ENCODE results near the gene MACF1. TPM values are rescaled to one million over a fixed set of nuclear protein-coding genes. Genes with fewer than 3 reads are reported as not detected.

The MACF1 gene
- polyA plus RNA-seq, 1 of the 3 experiments (the other 2 are of a cell fraction): 37.6 TPM

DNA sequence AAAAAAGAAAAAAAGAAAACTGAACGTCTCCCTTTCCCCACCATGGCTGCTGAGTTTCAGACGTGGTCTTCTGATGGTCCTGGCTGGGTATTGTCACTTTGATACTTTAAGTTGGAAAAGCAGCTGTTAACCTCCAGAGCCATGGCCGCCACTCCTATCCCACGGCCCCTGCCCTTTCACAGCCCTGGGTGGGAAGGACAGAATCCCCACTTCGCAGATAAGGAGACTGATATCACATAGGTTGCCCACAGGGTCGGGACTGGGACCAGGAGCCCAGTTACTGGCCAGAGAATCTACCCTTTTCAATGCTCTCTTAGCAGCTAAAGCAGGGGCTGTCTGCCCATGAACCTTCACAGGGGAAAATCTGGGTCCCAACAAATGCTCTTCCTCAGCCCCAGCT, 303.8 kb downstream of the MACF1 start:
- Histone ChIP-seq H3K27me3 (ENCODE audit: insufficient read depth) (no peaks in the 10 kb centered on the region; the same call in 1 of the 2 replicates), H3K9me2 (no peaks in the 10 kb centered on the region), H3F3A (replicated peaks; ENCODE audit: insufficient read depth) (no peaks in the 10 kb centered on the region), H3K9me3 (no peaks in the 10 kb centered on the region), H3K4me1 (ENCODE audit: control insufficient read depth in 1 of 2, insufficient read depth in 2 of 2, low read depth in 1 of 2, low read length in 1 of 2) (no peaks in the 10 kb centered on the region), H2AFZ (ENCODE audit: low read depth) (no peak overlapping the region), H3K4me3 (ENCODE audit: low read depth in 2 of 2, low read length in 1 of 2) (no peak overlapping the region), H3K9ac (no peak overlapping the region), H3K4me2 (no peak overlapping the region), H3K36me3 (replicated peaks in 1 of 2; ENCODE audit: control insufficient read depth in 1 of 2, insufficient read depth in 2 of 2, low read length in 1 of 2) (no peaks in the 10 kb centered on the region), H4K20me1 (ENCODE audit: insufficient read depth) (no peaks in the 10 kb centered on the region), H3K27ac (ENCODE audit: low read depth in 2 of 2, low read length in 1 of 2) (no peak overlapping the region), H3K79me2 (ENCODE audit: insufficient read depth) (no peaks in the 10 kb centered on the region)
- TF ChIP-seq, protein P1, sequence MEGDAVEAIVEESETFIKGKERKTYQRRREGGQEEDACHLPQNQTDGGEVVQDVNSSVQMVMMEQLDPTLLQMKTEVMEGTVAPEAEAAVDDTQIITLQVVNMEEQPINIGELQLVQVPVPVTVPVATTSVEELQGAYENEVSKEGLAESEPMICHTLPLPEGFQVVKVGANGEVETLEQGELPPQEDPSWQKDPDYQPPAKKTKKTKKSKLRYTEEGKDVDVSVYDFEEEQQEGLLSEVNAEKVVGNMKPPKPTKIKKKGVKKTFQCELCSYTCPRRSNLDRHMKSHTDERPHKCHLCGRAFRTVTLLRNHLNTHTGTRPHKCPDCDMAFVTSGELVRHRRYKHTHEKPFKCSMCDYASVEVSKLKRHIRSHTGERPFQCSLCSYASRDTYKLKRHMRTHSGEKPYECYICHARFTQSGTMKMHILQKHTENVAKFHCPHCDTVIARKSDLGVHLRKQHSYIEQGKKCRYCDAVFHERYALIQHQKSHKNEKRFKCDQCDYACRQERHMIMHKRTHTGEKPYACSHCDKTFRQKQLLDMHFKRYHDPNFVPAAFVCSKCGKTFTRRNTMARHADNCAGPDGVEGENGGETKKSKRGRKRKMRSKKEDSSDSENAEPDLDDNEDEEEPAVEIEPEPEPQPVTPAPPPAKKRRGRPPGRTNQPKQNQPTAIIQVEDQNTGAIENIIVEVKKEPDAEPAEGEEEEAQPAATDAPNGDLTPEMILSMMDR (IDR thresholded peaks at IDR 0.05): no peak
- TF ChIP-seq, protein P2, sequence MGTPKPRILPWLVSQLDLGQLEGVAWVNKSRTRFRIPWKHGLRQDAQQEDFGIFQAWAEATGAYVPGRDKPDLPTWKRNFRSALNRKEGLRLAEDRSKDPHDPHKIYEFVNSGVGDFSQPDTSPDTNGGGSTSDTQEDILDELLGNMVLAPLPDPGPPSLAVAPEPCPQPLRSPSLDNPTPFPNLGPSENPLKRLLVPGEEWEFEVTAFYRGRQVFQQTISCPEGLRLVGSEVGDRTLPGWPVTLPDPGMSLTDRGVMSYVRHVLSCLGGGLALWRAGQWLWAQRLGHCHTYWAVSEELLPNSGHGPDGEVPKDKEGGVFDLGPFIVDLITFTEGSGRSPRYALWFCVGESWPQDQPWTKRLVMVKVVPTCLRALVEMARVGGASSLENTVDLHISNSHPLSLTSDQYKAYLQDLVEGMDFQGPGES (IDR thresholded peaks at IDR 0.05; ENCODE audit: low read depth, low read length): no peak
- no peak for TF ChIP-seq MXI1 (IDR thresholded peaks at IDR 0.05; ENCODE audit: low read depth, low read length)
- no peak for TF ChIP-seq NFIC (IDR thresholded peaks at IDR 0.05; ENCODE audit: borderline replicate concordance)
- TF ChIP-seq FOSL2 (IDR thresholded peaks at IDR 0.05; ENCODE audit: borderline replicate concordance, low read depth): no peak
- no peak for TF ChIP-seq EZH2phosphoT487 (IDR thresholded peaks at IDR 0.05; ENCODE audit: borderline replicate concordance, low read depth)
- TF ChIP-seq, protein P3, sequence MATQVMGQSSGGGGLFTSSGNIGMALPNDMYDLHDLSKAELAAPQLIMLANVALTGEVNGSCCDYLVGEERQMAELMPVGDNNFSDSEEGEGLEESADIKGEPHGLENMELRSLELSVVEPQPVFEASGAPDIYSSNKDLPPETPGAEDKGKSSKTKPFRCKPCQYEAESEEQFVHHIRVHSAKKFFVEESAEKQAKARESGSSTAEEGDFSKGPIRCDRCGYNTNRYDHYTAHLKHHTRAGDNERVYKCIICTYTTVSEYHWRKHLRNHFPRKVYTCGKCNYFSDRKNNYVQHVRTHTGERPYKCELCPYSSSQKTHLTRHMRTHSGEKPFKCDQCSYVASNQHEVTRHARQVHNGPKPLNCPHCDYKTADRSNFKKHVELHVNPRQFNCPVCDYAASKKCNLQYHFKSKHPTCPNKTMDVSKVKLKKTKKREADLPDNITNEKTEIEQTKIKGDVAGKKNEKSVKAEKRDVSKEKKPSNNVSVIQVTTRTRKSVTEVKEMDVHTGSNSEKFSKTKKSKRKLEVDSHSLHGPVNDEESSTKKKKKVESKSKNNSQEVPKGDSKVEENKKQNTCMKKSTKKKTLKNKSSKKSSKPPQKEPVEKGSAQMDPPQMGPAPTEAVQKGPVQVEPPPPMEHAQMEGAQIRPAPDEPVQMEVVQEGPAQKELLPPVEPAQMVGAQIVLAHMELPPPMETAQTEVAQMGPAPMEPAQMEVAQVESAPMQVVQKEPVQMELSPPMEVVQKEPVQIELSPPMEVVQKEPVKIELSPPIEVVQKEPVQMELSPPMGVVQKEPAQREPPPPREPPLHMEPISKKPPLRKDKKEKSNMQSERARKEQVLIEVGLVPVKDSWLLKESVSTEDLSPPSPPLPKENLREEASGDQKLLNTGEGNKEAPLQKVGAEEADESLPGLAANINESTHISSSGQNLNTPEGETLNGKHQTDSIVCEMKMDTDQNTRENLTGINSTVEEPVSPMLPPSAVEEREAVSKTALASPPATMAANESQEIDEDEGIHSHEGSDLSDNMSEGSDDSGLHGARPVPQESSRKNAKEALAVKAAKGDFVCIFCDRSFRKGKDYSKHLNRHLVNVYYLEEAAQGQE (IDR thresholded peaks at IDR 0.05; ENCODE audit: low read depth, low read length): no peak
- TF ChIP-seq FOXM1 (IDR thresholded peaks at IDR 0.05; ENCODE audit: low read depth): no peak
- no peak for TF ChIP-seq RXRA (IDR thresholded peaks at IDR 0.05; ENCODE audit: borderline replicate concordance, low read depth)
- TF ChIP-seq GABPA (IDR thresholded peaks at IDR 0.05; ENCODE audit: low read depth): no peak
- no peak for TF ChIP-seq RCOR1 (IDR thresholded peaks at IDR 0.05; ENCODE audit: low read length)
- TF ChIP-seq FOXJ3 (CRISPR knock-in tag; IDR thresholded peaks at IDR 0.05): no peak
- TF ChIP-seq ELF1 (IDR thresholded peaks at IDR 0.05): no peak
- TF ChIP-seq MEF2A (IDR thresholded peaks at IDR 0.05; ENCODE audit: borderline replicate concordance, low read depth): no peak
- no peak for DNase-seq
- ChIA-PET POLR2A (no interaction called here), CTCF (interaction anchor here (0.9 to 2.0 kb wide), 2 partner anchors 30 to 31 kb away, joined by 3 to 8 read pairs; no protein-coding TSS in a partner anchor)
- 62% methylated on average over 5 of the region's 6 CpGs for WGBS (ENCODE audit: low lambda C conversion rate)

All from SK-N-SH (cell line).